Activated CD8-positive, alpha-beta memory T cell treated with anti-CD3 and anti-CD28 coated beads for 48 hours (primary cell): Measurements from ENCODE around the gene SMIM45.

Experiments
- DNase-seq, 3 experiments: peaks; one replicate each; pipeline ENCODE4 v3.0.0-alpha.2; 2020; ENCODE audit warnings: low read depth in 2 of 3, low spot score in 2 of 3

The SMIM45 gene

DNA sequence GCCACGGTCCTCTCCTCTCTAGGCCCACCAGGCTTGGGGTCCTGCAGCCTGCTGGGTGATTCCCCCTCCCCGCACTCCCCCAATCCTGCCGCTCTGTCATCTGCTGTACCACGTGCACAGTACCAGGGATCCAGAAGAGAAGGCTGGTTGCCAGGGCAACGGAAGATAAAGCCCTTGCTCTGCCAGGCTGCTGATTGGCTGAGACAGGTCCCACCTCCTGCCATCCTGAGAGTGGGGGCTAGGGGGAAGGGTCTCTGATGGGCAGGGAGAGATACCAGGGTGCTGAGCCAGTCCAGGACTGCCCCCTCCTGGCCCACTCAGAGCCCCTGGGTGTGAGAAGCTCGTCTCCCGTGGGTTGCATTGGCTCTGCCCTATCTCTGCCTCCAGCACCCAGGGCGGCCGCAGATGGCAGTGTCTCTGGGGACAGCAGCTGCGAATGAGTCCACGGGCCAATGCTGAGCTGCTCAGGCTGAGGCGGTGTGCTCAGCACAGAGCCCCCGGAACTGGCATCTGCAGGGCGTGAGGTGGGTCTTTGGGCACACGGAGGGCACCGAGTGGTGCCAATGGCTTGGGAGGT, at the start of gene SMIM45:
Gene SMIM45, plus strand, starts transcription at position 253 of the 577 bp plus-strand sequence.
- DNase-seq: no peak

DNA sequence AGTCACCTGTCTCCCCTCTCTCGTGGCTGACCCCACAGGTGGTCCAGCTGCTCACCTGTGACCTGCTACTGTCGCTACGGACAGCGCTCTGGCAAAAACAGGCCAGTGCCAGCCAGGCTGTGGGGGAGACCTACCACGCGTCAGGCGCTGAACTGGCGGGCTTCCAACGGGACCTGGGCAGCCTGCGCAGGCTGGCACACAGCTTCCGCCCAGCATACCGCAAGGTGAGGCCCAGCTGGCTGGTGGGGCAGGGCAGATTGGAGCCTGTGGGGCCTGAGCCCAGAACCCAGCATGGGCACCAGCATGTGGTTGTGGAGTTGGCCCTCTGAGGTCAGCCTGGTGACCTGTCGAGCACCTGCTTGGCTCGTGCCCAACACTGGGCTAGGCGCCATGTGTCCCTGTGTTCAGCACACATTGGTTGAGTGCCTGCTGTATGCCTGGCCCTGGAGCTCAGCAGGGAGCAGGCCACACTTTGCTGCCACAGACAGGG, 49.0 kb upstream of the SMIM45 start:
- no peak for DNase-seq

DNA sequence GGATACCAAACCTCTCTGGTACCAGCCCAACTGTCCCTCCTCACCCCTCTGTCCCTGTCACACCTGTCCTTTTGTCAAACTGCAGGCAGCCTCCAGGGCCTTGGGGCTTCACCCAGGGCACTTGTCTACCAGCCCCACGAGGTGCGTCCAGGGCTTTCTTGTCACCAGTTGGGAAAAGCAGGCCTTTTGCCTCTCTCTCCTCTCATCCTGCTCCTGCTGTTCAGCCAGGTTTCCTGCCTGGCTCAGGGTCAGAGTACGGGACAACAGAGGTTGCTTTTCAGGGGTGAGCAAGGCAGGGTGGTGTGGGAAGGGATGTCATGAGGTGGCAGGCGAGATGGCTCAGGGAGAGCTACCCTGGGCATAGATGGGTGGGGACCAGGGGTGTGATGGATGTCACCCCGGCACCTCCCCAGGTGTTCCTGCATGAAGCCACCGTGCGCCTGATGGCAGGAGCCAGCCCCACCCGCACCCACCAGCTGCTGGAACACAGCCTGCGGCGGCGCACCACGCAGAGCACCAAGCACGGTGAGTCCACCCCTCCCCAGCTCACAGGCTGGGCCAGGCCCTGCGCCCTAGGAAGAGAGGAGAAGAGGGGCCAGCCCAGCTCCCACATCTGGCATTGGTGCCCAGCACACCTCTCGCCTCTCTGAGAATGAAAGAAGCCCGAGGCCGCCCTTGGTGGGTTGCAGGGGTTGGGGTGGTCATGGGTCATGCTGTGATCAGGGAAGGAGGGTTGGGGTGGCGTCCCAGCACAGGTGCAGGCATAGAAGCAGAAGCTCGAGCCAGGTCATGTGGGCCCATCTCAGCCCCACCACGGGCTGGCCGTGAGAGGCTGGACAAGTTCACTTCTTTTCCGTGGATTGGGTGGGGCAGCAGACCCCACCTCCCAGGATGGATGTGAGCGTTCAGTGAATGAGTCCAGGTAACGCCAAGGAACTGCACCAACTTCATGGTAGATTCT, 47.2 kb upstream of the SMIM45 start:
- no peak for DNase-seq

DNA sequence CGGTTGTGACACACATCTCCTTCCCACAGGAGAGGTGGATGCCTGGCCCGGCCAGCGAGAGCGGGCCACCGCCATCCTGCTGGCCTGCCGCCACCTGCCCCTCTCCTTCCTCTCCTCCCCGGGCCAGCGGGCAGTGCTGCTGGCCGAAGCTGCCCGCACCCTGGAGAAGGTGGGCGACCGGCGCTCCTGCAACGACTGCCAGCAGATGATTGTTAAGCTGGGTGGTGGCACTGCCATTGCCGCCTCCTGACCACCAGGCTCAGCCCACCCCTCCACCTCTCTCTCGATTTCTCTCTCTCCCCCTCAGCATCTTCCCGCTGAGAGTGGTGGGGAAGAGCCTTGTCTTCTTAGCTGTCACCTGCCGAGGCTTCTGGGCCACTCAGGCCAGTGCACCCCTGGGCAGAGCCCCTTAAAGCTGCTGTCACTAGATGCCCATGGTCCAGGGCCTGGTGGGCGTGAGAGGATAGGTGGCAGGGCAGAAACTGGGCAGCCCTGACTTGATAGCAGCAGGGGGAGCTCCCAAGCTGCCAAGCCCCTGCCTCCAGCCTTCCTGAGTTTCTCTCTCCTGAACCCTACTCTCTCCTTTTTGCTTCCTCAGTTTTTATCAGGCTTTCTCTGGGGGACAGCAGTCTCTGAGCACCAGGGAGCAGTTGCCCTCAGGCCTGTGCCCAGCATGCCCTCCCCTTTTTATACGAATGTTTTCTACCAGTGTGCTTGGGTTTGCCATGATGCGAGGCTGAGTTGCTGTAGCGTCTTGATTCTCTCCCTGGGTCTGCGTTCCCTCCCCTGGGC, 46.3 kb upstream of the SMIM45 start:
- DNase-seq: no peak

DNA sequence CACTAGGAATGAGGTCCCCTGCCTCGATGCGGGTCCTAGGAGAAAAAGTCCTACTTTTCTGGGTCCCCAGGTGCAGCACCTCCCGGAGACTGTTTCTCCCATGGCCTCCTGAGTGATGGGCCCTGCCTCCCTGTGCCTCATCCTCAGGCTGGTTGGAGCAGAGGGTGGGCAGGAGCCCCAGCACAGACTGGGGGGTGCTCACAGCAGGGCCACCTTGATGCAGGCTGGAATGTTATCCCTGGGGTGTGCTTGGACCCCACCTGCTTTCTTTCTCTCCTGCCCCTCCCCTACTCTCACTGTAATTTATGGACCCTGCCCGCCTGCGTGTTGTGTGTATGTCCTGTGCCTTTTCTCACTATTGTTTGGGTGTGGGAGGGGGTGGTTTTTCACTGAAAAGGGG, 45.1 kb upstream of the SMIM45 start:
- no peak for DNase-seq

DNA sequence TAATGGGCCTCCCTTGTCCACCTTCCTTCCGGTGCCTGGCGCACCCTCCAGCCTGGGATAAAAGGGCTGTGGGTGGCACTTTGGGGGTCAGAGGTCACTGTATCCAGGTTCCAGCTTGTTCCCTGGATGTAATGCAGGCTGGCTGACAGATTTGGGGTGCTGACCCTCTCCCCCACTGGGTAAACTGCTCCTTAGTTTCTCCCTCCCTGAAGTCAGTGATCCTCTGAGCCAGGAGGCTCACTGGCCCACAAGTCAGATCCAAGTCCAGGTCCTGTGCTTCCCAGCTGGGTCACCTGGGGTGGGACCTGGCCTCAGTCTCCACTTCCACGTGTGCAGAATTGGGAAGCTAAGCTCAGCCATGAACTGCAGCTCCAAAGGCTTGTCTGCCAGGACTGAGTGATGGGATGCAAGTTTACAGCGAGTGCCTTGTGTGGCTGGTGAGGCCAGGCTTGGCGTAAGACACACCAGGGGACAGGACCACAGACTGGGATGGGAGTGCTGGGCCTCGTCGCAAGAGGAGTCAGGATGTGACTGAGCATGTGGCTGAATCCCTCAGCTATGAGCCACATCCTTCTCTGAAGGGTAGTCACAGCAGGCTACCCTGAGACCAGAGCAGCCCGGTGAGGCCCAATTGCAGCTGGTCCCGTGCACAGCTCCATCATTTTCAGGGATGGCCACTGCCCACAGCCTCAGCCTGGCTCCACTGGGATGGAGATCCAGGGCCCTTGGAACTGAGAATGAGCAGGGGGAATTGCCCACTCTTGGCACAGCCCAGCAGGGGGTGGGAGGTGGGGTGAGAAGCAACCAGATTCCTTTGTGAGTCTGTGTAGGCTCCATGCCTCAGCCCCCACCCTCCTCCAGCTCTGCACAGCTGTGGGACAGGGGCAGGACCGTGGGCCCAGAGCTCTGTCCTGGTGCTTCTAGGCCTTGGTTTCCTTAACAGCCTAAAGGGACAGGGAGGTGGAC, 44.2 kb upstream of the SMIM45 start:
- DNase-seq: no peak

DNA sequence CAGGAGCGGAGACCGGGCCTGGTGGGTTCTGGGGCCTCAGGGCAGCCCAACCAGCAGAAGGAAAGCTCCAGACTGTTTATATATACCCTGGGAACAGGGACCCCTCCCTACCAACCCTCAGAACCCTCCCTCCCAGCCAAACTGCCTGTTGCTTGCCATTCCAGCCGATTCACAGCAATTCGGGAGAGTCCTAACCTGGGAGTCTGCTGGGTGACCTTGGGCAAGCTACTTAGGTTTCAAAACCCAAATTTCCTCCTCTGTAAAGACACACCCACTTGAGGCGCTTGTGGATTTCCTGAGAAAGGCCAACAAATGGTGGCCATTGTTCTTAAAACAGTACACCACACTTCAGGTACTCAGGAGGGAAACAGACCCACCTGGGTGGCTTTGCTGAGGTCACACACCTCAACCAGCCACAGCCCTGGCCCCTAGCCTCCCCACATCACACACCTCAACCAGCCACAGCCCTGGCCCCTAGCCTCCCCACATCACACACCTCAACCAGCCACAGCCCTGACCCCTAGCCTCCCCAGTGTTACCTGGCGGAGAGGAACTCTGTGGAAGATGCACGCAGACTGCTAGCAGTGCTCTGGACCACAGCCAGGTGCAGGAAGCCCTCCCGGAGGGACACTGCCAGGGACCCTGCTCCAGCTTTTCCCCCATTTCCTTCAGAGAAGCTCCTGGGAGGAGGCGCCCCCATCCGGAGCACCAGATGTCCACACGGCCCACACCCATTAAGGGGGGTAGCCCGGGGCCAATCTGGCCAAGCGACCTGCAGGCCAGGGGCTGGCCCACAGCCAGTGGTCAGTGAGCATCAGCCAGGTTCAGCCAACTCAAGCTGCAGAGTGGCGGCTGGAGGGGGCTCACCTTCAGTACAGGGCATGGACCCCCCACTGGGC, 43.3 kb upstream of the SMIM45 start:
- no peak for DNase-seq

DNA sequence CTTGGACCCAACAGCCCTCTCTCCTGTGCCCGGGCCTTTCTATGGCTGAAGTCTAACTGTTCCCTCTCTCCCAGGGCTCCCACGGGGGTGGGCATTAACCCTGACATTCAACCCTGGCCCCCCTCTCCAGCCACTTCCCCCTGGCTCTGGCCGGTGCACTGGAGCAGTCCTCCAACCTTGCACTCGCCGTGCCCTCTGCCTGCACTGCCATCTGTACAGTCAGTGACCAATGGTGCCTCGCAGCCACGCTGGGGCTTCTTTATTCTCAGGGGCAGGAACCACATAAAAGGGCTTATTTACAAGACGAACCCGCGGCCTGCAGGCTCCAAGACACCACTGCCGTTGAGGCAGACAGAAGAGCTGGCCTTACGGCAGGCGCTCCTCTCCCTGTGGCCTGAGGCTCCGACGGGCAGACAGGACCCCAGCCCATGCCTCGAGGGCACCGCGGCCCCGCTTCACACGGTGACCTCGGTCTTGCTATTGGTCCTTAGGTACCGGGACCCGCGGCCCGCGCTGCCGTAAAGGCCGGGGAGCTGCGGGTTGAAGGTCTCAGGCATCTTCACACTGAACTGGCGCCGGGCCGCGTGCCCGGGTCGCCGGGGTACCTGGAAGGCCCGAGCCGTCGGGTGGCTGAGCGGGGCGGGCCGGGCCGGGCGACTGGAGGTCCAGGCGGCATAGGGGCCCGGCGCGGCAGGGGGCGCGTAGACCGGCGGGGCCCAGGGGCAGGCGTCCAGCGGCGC, 42.5 kb upstream of the SMIM45 start:
- no peak for DNase-seq

DNA sequence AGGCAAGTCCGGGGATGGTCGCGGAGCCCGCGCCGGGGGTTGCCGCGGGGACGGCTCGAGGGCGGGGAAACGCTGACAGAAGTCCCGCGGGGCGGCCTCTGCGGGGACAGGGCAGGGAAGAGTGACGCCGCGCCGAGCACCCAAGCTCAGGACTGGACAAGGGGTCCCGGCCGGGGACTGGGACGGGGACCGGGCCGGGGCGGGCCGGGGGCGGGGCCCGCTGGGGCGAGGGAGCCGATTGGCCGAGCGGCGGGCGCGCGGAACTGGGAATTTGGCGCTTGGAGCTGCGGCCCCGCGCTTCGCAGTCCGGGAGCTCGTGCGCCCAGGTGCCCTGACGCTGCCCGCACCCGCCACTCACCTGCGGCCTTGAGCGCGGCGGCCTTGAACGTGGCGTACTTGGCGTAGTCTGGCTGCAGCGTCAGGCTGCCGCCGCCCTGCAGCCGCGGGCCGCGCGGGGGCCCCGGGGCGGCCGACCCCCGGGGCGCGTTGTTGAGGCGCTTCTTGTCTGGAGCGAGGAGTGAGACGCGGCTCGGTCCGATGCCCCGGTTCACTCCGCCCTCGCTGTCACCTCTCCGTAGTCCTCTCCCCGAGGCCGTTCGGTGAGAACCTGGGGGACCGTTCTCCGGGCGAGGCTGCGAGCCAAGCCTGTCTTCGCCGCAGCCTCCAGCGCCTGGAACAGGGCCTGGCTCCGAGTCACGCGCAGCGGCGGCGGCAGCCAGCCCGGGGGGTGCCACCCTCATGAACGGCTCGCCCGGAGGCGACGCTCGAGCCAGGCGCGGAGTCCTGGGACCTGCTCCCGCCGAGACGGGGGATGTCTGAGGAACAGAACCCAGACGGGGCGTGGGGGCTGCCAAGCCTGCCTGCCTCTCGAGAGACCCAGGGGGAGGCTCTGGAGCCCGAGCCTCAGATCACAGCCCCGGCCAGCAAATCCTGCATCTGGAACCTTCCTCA, 41.6 kb upstream of the SMIM45 start:
- DNase-seq: no peak

DNA sequence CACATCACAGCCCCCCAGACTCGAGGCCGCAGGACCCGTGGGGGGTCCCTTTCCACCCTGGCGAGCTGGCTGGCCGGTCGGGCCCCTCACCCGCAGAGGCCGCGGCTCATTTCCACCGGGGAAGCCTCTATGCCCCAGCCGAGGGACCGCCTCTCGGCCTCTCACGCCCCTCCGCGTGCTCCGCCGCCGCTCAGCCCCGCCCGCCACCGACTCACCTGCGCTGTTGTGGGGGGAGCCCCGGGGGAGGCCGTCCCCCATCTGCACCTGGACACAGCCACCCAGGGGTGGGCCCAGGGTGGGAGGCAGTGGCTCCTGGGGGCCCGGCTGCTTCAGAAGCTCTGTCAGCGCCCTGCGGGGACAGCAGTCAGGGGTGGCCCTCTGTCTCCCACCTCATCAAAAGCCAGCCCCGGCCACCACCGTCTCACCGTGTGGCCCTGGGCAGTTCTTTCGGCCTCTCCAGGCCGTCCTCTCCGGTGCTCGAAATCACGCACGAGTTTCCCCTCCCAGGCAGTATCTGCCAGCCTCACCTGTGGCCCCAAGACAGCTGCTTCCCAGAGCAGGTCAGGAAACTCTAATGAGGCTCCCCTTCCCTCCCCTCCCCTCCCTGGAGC, 40.8 kb upstream of the SMIM45 start:
- DNase-seq: no peak

DNA sequence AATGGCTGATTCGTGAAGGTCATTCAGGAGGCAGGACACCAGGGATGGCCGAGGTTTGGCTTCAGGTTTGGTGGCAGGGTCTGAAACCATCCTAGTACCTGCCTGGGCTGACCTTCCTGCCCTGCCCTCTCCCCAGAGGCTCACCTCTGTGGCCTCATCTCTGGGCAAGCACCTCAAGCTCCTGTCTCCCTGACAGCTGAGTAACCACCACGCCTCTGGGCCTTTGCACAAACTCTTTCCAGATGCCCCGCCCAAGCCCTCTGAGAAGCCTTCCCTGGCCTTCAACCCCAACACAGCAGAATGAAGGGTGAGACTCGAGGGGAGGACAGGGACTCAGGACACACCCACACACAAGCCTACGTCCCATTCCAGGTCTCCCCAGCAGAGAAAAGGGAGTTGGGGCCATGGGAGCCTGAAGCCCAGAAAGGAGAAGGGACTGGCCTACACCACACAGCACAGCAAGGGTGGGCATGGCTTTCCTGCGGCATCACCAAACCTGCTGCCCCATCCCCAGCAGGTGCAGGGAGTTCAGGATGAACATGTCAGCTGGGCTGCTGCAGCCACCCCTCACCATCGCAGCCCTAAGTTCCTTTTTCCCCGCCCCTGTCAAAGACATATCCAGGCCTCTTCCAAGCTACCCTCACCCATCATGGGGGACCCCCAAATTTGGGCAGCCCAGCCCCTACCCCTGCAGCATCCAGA, 39.5 kb upstream of the SMIM45 start:
- DNase-seq: no peak

DNA sequence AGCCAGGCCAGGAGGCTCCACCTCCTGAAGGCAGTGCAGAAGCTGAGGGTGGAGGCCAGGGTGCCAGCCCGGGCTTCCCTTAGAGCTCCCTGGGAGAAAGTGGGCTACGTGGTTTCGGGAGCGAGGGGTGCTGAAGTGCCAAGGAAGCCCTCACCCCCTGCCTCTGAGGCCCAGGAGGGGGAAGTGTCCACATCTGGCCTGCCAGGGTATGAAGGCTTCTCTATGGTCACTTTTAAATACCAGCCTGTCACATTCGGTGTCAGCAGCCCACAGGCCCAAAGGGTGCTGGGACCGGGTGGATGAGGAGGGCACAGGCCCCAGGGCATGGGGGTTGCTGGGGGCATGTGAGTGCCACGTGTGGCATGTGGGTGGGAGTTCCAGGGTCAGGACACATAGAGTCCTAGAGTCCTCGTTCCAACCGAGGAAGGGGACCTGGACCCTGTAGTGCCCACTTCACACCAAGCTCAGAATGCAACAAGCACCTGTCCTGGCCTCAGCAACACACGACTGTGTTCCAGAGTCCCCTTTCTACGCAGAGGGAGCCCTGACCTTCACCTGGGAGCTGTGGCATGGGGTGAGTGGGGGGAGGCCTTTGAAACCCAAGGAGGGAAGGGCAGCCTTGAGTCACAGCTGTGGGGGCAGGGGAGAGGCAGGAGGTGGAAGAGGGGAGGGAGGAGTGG, 38.8 kb upstream of the SMIM45 start:
- DNase-seq: no peak

DNA sequence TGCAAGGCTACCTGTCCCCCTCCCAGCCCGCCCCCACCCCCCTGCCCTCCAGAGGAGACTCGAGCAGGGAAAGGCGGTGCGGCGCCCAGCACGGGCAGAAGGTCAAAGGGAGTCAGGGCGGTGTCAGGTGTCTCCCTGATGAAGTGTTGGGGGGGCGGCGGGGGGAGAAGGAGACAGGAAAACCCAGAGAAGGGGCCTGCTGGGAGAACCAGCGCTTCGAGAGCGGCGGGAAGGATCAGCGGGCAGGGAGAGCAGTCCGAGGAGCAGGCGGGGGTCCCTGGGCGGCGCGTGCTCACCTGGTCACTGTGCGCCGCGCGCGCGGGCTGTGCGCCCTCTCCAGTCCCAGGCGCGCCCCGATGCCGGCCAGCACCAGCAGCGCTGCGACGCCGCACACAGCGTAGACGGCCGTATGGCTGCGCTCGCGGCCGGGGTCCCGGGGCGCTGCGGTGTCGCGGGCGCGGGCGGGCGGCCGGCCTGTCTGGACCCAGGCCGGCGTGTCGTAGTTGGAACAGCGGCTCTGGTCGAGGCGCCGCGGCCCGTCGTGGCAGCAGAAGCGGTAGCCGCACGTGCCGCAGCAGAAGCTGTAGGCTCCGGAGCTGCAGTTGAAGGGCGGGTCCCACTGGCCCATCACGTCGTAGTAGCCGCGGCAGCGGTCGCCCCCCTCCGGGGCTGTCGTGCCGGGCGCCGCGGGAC, 38.0 kb upstream of the SMIM45 start:
- DNase-seq: no peak

DNA sequence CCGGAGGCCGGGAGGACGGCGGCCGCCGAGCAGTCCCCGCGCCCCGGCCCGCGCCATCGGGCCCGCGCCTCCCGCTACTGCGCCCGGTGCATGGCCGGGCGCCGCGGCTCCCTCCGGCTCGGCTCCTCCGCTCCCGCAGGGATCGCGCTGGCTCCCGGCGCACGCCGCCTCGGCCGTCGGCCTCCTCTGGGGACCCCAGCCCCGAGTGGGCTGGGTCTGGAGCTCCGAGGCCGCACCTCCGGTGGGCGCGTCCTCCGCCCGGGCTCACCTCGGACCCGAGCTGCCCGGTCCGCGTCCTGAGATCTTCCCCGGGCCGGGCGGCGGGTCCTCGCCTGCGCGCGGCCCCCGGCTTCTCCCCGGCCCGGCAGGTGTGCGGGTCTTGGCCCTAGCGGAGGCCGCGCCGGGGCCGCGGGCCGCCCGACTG, 37.3 kb upstream of the SMIM45 start:
- no peak for DNase-seq

DNA sequence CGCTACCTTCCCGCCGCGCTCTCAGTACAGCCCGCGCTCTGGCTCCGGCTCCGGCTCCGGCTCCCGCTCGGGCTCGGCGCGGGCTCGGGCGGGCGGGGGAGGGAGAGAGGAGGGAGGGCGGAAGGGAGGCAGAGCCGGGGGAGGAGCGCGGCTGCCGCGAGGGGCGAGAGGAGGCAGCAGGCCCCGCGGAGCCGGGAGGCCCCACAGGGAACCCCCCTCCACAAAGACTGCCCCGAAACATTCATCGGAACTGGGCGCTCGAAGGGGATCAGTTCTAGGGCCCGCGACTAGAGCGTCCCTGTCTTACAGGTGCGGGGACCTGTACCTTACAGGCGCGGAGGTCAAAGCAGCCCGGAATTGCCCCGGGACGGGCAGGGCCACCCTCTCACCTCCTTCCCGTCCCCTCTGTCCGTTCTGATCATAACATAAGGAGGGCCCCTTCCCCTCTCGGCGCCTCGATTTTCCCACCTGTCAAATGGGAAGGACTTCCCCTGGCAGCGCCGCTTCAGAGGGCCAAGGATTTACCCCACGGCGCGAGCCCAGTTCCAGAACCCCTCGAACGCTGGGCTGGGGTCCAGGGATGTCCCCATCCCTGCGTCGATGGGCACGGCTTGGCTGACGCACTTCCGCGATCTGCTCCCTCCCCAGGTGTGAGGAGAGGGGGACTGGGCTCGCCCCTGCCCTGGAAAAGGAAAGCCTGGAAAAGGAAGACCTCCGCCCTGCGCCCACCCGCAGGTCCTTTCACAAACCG, 36.7 kb upstream of the SMIM45 start, which contains the start of gene SHISA8:
Gene SHISA8, minus strand, starts transcription at position 40 of the 751 bp plus-strand sequence. CDS start 407 bp downstream, outside the sequence.
- DNase-seq: no peak
